ENCODE data around the gene TLR2. TPM values are rescaled to one million over a fixed set of nuclear protein-coding genes. Genes with fewer than 3 reads are reported as not detected.
A peak's percentile ranks its signal among the peaks of the same experiment; 100 is the strongest.

TLR2 gene
- total RNA-seq, result 10 to 100 TPM in 2 of 4 donors, 1 to 10 TPM in 2; 8.4 to 13.1 (median 10.1) TPM

- 0% methylated on average over 4 of the region's 75 CpGs for WGBS
These were observed at the start of gene TLR2 for GRCh38 chr4:153684182-153684970. TLR2 (plus strand) TSS chr4:153684280; CDS start chr4:153702908, 18,628 bp downstream.

GRCh38 chr4:153634738-153635353, 49.2 kb upstream of the TLR2 start:
- TF ChIP-seq CTCF (IDR thresholded peaks at IDR 0.05) (peak; percentile 39 to 58), EP300 (IDR thresholded peaks at IDR 0.05) (no peak)
- no peak overlapping the region for H3K27ac ChIP-seq
- H3K4me1 ChIP-seq, result no peaks in the 10 kb centered on the region
- peaks cover 50% of the 10 kb centered on the region for H3K36me3 ChIP-seq
- H3K4me3 ChIP-seq, result no peak overlapping the region
- DNase-seq (ENCODE audit: low spot score in 2 of 2), result no peak
- no peaks in the 10 kb centered on the region for H3K27me3 ChIP-seq
- WGBS, result 89% methylated on average over 3 of the region's 3 CpGs
- no peaks in the 10 kb centered on the region for H3K9me3 ChIP-seq

More at GRCh38 chr4:153684182-153684970, at the start of gene TLR2:
- no peak for TF ChIP-seq CTCF (IDR thresholded peaks at IDR 0.05)
- TF ChIP-seq POLR2A (IDR thresholded peaks at IDR 0.05), result no peak
- no peak for TF ChIP-seq EP300 (IDR thresholded peaks at IDR 0.05)
- TF ChIP-seq POLR2AphosphoS5 (IDR thresholded peaks at IDR 0.05), result no peak
- peak; percentile 82 to 90 for DNase-seq (ENCODE audit: low spot score in 2 of 2)
- Histone ChIP-seq H3K4me1 (peaks cover 17% of the 10 kb centered on the region), H3K36me3 (peaks cover 11% of the 10 kb centered on the region), H3K27ac (peak within 1 kb of the TSS; percentile 30), H3K4me3 (peak within 1 kb of the TSS; percentile 66), H3K9me3 (peaks cover 6% of the 10 kb centered on the region), H3K27me3 (no peaks in the 10 kb centered on the region)

- TF ChIP-seq EP300 (IDR thresholded peaks at IDR 0.05), result no peak
- TF ChIP-seq CTCF (IDR thresholded peaks at IDR 0.05), result no peak
- TF ChIP-seq POLR2A (IDR thresholded peaks at IDR 0.05), result no peak
- TF ChIP-seq POLR2AphosphoS5 (IDR thresholded peaks at IDR 0.05), result no peak
- Histone ChIP-seq H3K4me3 (no peak overlapping the region), H3K27me3 (no peaks in the 10 kb centered on the region), H3K9me3 (no peaks in the 10 kb centered on the region), H3K27ac (no peak overlapping the region), H3K36me3 (peaks cover 40% of the 10 kb centered on the region), H3K4me1 (no peaks in the 10 kb centered on the region)
- DNase-seq (ENCODE audit: low spot score in 2 of 2), result no peak
- 76% methylated on average over 6 of the region's 6 CpGs for WGBS
These were observed 48.2 kb upstream of the TLR2 start for GRCh38 chr4:153635846-153636245.

- 100% methylated on average over 2 of the region's 3 CpGs for WGBS
- TF ChIP-seq EP300 (IDR thresholded peaks at IDR 0.05) (no peak), CTCF (IDR thresholded peaks at IDR 0.05) (no peak), POLR2AphosphoS5 (IDR thresholded peaks at IDR 0.05) (no peak), POLR2A (IDR thresholded peaks at IDR 0.05) (no peak)
These were observed 46.9 kb upstream of the TLR2 start for GRCh38 chr4:153637201-153637600.

GRCh38 chr4:153638011-153638410, 46.1 kb upstream of the TLR2 start:
- WGBS, result 95% methylated on average over 8 of the region's 8 CpGs
- H3K9me3 ChIP-seq, result no peaks in the 10 kb centered on the region
- DNase-seq (ENCODE audit: low spot score in 2 of 2), result no peak
- peaks cover 20% of the 10 kb centered on the region for H3K36me3 ChIP-seq
- TF ChIP-seq EP300 (IDR thresholded peaks at IDR 0.05) (no peak), CTCF (IDR thresholded peaks at IDR 0.05) (no peak), POLR2A (IDR thresholded peaks at IDR 0.05) (no peak), POLR2AphosphoS5 (IDR thresholded peaks at IDR 0.05) (no peak)
- H3K27me3 ChIP-seq, result no peaks in the 10 kb centered on the region
- no peak overlapping the region for H3K4me3 ChIP-seq
- no peaks in the 10 kb centered on the region for H3K4me1 ChIP-seq
- H3K27ac ChIP-seq, result no peak overlapping the region

More at GRCh38 chr4:153637201-153637600, 46.9 kb upstream of the TLR2 start:
- H3K27ac ChIP-seq, result no peak overlapping the region
- H3K4me3 ChIP-seq, result no peak overlapping the region
- no peak for DNase-seq (ENCODE audit: low spot score in 2 of 2)
- H3K9me3 ChIP-seq, result no peaks in the 10 kb centered on the region
- H3K27me3 ChIP-seq, result no peaks in the 10 kb centered on the region
- no peaks in the 10 kb centered on the region for H3K4me1 ChIP-seq
- H3K36me3 ChIP-seq, result peaks cover 26% of the 10 kb centered on the region

All from suprapubic skin (tissue), 4 donors.